Measurements from ENCODE around the gene C2CD4A.

C2CD4A gene

DNA sequence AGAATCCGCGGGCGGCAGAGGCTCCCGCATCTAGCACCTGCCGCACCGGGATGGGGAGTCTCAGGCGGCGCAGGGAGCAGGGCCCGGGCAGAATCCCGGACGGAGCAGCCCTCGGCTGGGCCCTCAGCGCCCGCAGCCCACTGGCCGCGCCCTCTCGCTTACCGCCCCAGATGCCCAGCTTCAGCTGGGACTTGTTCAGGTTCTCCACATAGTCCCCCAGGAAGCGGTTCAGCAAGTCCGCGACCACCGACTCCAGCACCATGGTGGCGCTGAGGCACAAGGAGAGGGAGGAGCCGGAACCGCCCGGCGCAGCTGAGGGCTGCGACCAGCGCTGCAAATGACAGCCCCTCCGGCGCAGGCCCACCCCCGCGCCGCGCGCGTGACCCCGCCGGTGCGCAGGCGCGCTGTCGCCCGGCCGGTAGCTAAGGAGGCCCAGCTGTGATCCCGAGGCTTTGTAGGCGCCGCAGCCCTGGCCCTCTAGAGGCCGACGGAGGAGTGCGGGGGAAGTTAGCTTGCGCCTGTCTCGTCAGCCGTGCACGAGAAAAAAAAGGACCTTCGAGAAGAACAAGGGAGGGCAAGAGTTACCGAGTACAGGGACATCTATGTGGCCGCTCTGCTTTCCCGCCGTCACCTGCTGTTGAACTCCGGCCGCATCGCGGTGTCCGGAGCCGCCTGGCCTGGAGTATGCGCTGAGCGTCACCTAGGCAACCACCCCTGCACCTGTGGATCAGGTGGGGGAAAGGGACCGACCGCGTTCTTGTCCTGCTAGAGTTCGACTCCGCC, 6.5 kb upstream of the C2CD4A start, which contains the start of gene VPS13C:
TSS of gene VPS13C (minus strand) at position 335 of the 783 bp plus-strand sequence. CDS start at position 262, 73 bp downstream.
- peak; percentile 79 to 96 (median 87) for DNase-seq

DNA sequence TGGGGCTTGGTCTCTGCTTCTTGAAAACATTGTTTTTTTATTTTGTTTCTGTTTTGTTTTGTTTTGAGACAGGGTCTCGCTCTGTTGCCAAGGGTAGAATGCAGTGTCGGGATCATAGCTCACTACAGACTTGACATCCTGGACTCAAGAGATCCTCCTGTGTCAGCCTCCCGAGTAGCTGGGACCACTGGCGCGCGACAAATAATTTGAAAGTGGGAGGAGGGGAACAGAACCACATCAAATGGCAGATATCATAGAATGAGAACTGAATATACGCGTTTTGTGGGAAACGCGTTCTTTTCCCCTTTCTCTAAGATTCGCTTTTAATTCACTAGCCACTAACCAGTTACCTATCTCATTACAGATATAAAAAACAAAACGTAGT, 5.9 kb upstream of the C2CD4A start:
- no peak for DNase-seq

DNA sequence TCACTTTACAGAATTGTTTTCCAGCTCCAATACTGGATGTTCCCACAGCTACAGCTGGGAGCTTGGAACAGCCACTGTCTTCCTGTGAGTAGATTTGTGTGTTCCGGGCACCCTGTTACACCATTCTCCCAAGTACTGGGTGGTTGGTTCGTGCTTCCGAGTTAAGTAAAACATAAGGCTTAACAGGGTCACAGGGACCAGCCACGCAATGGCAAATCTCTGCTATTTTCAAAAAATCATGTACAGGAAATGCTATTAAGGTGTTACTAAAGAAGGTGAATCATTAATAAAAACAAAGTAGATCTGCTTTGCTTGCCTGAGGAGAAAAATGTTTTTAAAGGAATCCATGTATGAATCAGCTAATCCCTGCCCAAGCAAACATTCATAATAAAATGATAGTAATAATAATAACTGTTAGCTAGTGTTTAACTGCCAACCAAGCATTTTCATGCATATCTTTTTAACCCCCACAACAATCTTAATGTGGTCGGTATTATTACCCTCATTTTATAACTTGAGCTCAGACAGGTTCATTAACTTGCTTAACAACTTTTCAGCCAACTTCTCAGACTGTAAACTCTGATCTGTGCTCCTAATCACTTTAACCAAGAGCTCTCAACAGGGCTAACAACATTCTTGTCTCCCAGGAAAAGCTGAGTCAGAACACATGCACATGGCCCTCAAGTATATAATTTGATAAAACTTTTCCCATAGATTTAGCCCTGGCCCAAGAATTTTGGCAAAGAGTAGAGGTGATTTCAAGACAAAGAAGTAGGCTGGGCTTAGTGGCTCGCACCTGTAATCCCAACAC, 2.7 kb upstream of the C2CD4A start:
- DNase-seq, result no peak

DNA sequence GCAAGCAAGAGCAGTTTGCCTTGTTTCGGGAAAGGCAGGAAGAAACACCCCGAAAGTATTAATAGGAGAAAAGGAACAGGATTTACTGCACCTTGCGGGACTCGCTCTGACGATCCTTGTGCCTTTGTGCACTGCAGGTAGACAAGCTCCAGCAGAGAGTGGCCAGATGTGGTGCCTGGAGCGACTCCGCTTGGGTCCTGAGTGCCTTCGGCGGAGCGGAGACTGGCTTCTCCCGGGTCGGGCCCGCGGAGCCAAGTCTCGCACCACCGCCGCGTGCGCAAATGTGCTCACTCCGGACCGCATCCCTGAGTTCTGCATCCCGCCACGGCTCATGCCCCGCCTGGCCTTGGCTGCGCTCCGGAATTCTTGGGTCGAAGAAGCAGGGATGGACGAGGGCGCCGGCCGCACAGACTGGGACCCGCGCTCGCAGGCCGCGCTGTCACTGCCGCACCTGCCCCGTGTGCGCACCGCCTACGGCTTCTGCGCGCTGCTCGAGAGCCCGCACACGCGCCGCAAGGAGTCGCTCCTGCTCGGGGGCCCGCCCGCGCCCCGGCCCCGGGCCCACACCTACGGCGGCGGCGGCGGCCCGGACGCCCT, 769 bp downstream of the C2CD4A start:
- DNase-seq, result peak in 3 of 5 experiments; percentile 8 to 31 (median 17)

DNA sequence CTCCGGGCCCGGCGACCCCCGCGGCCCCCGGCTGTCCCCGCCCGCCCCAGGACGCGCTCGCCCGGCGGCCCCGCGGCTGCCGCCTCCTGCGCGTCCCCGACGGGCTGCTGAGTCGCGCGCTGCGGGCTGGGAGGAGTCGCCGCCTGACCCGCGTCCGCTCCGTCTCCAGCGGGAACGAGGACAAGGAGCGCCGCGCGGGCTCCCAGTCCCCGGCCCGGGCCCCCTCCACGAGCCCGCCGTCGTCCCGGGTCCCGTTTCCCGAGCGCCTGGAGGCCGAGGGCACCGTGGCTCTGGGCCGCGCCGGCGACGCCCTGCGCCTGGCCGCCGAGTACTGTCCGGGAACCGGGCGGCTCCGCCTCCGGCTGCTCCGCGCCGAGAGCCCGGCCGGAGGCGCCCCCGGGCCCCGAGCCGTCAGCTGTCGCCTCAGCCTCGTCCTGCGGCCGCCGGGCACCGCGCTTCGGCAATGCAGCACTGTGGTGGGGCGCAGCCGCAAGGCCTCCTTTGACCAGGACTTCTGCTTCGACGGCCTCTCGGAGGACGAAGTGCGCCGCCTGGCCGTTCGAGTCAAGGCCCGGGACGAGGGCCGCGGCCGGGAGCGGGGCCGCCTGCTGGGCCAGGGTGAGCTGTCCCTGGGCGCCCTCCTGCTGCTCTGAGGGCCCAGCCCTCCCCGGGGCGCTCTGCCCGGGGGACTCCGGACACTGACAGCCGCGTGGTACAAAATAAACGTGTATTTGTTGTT, 1.5 kb downstream of the C2CD4A start:
- peak in 3 of 5 experiments; percentile 4 to 21 (median 18) for DNase-seq

DNA sequence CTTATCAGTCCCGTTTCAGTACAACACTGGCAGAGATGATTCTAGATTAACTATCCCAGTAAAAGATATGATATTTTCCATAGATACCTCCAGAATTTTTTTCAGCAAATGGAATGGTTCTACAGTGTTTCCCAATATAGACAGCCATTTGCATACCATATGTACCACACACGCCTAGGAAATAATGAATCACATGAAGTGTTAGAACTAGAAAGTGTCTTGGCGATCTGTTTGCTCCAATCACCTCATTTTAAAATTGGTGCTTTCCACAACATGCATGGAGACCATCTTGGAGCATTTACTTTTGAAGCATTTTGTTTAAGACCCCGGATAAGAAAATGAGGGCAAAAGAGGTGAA, 2.0 kb downstream of the C2CD4A start:
- no peak for DNase-seq

DNA sequence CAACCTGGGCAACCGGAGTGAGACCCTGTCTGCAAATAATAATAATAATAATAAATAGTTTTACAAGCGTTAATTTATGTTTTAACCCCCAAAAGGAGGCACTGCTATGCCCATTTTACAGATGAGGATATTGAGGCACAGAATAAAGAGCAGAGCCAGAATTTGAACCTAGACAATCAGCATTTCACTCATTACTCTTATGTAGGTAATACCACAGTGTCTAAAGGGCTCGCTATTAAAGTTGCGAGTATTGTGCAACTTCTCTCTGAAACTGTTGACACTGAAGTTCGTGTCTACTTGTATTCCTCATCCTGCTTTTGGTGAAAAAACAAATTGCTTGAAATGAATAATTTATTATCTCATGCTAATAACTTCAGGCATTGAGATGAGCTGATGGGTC, 2.8 kb downstream of the C2CD4A start:
- DNase-seq, result no peak

DNA sequence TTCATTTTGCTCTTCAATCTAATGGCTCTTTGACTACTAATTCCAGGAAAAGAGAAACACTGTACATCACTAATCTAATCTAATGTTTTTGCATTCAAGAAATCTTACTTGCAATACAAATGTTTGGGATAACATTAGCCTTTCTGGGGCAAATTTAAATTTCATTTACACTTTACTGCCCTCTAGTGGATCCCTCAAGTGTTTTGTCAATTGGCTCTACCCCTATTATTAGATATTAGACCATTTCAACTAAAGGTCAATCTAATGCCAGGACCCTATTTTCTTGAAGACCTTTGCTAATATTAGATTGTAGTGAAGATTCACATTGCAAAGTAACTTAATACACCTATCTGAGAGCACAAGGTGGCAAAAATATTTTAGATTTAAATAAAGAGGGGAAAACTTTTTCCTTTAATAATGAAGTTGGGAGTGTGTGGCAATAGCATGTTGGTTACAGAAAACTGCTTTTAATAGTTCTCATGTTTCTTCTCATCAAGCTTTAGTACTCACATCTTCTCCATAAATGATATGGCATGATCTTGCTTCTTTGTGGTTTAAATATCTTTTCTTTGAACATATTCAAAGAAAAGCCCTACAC, 5.0 kb downstream of the C2CD4A start:
- peak in 1 of 5 experiments; percentile 26 for DNase-seq

DNA sequence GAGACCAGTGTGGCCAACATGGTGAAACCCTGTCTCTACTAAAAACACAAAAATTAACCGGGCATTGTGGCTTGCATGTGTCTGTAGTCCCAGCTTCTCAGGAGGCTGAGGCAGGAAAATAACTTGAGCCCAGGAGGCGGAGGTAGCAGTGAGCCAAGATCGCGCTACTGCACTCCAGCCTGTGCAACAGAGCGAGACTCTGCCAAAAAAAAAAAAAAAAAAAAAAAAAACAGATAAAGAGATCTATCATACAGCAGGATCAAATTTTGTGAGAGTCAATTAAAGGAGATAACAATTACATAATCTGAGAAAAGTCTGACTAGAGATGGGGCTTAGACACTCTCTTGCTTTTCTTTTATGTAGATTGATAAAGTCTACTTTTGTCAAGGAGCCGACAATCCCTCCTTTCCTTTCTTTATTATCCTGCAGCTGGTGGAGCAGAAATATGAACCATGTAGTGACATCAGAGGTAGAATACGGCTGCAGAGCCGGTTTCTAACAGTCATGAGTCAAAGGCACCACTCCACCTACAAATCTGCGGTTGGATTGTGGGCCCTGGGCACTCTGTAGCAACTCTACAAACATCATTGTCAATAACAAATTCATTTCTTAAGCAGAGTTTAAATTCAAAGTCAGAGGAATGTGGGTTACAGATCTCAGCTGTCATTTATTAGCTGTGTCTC, 9.0 kb downstream of the C2CD4A start:
- no peak for DNase-seq

DNA sequence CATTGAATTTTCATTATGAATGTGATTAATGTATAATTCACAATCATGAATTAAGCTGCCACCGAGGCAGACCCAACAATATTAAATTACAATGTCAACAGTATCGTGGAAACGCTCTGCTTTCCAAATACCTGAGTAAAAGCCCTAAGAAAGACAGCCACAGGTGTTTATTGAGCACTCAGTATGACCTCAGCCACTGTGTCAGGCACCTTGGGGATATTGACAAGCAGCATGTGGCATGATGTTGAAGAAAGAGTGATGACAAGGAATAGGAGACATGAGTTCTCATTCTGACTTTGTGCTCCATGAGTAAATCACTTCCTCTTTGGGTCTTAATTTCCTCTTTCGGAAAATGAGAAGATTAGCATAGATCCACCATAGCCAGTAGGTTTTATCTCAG, 12.8 kb downstream of the C2CD4A start:
- DNase-seq, result no peak

DNA sequence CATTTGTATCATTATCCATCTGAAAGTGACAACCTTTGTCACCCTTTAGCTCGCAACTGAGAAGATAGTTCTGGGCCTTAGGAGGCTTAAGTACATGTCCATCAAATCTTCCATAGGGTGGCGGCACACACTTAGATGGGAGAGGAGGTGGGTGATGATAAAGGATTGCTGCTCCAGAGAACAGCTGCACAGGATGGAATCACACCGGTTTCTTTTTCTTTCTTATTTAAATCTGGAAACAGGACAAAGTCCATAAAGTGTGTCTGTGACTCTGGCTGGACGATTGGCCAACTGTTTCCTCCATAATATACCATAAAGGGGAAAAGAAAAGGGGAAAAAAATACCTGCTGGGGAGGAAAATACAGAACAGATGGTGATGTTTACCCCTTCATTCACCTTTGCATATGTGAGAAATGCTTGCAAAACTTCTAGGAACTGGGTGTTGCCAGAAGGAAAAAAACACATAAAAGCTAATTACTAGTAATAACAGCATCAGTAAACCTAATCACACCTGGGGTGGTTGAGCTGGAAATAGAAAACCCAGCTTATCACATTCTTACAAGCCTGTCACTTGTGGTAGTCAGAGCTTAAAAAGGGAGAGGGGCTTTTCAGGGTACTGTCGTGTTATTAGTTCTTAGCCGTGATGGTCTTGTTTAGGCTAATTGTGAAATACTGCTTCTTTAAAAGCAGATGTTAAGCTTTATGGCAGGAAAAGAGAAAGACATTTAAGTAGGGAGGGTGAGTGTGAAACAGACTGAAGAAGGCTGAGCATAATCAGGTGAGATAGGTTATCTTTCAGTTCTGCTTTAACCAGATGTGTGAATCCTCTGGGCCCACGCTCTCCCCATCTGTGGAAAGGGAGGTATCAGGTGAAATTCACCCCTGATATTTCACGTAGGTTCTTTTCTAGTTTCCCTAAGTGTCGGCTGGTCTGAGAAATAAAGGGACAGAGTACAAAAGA, 16.7 kb downstream of the C2CD4A start:
- DNase-seq, result no peak

DNA sequence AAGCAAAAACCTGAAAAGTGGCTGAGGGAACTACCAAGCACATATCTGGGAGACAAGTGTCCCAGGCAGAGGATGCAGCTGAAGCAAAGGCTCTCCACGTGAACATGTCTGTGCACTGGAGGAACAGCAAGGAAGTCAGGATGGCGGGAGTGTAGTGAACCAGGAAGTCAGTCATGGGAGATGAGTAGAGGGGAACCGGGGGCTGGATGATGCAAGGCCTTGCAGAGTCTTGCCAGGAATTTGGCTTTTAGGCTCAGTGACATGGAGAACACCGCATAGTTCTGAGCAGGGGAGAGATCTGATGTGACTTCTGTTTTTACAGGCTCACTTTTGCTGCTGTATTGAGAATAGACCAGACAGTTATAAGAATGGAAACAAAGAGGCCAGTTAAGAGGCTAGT, 19.0 kb downstream of the C2CD4A start:
- DNase-seq, result no peak

DNA sequence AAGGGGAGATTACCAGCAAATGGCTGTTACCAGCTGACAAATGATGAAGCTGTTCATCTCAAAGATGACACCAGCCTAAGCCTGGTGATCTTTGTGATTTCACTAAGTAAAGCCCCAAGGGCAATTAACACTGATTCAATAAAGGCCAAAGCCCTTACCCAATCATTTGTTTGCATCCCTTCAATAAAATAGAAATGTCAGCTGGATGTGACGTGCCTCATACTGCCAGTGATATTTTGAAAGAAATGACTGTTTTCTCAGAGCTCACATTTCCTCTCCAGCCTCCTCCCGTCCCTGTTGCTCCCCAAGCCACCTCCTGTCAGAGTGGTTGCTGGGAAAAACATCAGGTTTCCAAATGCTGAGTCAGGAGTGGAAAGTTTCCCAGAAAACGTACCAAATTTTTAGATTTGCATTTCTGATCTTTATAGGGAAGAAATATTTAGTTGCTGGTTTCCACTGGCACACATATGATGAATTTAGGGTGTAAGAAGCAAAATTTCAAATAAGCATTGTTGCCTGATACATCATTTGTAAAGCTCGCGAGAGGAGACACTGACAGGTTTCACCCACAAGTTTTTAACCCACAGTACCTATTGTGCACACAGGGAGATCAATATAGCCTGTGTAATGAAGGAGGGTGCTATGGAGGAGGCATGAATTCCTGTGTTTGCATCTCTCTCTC, 21.0 kb downstream of the C2CD4A start:
- DNase-seq, result peak in 1 of 5 experiments; percentile 18

DNA sequence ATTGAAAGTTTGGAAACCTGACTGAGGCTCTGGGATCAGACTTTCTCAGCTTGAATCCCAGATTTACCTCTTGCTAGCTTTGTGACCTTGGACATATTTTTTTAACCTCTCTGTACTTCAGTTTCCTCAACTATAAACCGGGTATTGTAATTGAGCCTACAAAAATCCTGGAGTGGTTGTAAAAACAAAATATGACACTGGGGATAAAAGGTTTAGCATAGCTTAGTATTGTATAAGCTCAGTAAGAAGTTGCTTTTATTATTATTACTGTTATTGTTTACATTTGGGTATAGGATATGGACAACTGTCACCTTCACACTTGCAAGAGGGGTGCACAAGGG, 21.5 kb downstream of the C2CD4A start:
- no peak for DNase-seq

DNA sequence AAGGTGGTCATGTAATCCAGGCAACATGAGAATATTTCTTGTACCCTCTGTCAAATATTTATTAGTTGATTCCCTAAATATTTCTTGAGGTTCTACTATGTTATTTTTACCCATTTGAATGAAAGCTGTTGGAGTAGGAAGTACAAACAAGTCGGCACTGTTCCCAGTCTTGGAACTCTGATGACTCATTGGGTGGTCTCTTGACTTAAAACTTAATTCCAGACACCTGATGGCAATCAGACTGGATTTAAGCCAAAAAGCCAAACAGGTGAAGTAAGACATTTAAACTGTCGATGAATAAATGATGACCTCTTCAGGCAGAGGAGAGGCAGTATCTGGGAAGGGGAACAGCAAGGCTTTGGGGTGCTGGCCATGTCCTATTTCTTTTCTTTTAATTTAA, 22.8 kb downstream of the C2CD4A start:
- no peak for DNase-seq

DNA sequence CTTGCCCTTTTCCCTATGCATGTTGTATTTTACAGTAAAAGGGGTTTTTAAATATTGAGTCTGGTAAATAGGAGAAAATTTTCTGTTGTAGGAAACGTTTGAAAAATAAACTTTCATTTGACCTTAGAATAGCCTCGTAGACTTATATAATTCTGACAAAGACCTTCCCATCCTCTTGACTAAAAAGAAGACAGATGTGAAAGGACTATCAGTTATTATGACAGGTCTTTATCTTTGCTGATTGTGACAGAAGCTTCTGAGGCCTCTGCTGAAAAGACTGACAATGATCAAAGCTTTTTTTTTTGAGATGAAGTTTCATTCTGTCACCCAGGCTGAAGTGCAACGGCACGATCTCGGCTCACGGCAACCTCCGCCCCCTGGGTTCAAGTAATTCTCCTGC, 24.2 kb downstream of the C2CD4A start:
- DNase-seq, result no peak

DNA sequence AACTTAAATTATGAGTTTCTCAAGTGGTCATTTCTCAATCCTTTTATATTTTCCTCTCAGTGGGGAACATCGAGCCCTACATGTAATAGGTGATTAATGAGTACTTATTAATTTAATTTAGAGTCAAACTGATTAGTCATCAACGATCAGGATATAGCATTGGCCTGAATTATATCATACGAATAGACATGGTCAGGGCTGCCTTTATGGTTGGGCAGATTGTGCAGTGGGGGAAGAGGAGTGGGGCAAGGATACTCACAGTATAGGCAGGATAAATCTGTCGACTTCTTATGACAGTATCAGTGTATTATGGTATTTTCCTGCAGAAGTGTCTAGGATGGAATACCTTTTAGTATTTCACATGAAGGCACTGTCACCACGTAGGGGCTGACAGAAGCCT, 27.0 kb downstream of the C2CD4A start:
- no peak for DNase-seq

DNA sequence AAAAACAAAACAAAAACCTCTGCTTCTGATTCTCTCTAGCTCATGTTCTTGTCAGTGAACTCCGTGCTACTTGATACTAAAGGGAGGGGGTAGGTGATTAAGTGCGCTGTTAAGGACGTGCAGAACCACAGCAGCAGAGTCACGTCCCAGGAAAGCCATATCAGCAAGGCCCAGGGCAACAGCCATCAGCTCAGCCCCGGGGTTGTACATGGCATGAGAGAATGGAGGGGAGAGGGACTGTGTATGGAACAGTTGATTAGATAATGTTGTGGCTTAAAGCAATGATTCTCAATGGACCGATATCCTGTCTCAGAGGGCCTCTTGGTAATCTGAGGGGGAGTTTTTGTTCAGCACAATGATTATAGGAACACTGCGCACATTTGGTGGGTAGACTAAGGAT, 27.6 kb downstream of the C2CD4A start:
- no peak for DNase-seq

DNA sequence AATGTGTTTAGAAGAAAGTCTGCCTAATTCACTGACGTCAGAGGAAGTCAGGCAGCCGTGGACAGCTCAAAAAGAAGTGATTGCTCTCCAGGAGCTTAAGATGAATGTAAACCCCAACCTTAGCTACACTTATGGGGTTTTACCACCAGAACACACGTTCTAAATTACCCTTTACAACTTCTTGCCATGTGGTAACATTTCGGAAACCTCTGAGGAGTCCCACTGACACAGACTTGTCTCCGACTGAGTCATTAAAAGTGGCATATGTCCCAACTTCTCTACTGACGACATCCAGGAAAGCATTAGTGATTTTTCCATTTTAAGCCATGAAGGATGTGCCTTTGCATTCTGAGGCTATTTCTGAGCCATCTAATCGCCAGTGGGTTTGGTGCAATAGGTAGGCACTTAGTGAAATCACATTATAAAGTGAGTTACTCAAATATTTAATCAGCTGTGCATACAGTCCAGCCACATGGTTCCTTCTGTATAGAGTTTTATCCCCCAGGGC, 32.4 kb downstream of the C2CD4A start:
- no peak for DNase-seq

DNA sequence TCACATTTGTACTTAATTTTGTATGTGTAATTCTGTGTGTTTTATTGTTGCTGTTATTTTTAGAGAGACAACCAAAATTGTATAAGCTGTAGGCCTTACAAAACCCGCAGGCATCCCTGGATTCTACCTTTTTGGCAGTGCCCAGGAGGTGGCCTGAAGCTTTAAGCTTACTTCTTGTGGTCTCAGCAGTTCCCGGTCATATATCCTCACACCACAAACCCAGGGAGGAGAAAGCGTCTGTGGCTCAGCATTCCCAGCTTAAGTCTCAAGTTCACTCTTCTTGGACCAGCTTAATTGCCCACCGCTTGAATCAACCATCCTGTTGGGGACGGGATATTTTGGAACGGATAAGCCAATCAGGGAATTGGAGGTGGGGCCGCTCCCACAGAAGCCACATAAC, 36.7 kb downstream of the C2CD4A start:
- DNase-seq, result no peak

Measured in T-helper 2 cell (primary cell).